Psoas muscle (tissue), 8 donors: ENCODE results near the gene ELAC1. TPM values are rescaled to one million over a fixed set of nuclear protein-coding genes. Genes with fewer than 3 reads are reported as not detected.
"Not testable (repeated sequence)": the region's sequence is repeated elsewhere in the genome, so short reads cannot be mapped to it uniquely, and the experiment has no call there.

Experiments
- ATAC-seq, 4 donors: fragments of 200-7000 bp; cut with Tn5 transposase; one replicate each; pipeline ENCODE4 v1.9.1; 2020; ENCODE audit warnings: moderate library complexity in 3 of 4, mild to moderate bottlenecking in 2 of 4
- DNase-seq, 2 donors: peaks; one replicate each; pipeline ENCODE4 v3.0.0-alpha.2; 2020
- H3K27ac ChIP-seq: fragments of 200-600 bp; one replicate; pipeline ENCODE4 v1.8.0; 2022
- H3K27me3 ChIP-seq, 3 donors: fragments of 200-600 bp in 1 of 3; one replicate each; pipeline versions ENCODE4 v1.6.1 to v1.8.0; 2013 to 2022; ENCODE audit warnings: low read length in 2 of 3, mild to moderate bottlenecking in 2 of 3, moderate library complexity in 1 of 3; ENCODE audit not compliant: insufficient read depth in 3 of 3
- H3K36me3 ChIP-seq, 2 donors: fragments of 200-600 bp in 1 of 2; one replicate each; pipeline versions ENCODE4 v1.6.1 to v1.8.0; 2013 to 2022; ENCODE audit warnings: low read depth in 1 of 2, mild to moderate bottlenecking in 1 of 2, moderate library complexity in 1 of 2; ENCODE audit not compliant: insufficient read depth in 1 of 2
- H3K4me1 ChIP-seq: fragments of 200-600 bp; one replicate; pipeline ENCODE4 v1.8.0; 2022
- H3K4me3 ChIP-seq: fragments of 200-600 bp; one replicate; pipeline ENCODE4 v1.8.0; 2022; ENCODE audit warnings: mild to moderate bottlenecking
- H3K9me3 ChIP-seq: fragments of 200-600 bp; one replicate; pipeline ENCODE4 v1.8.0; 2022
- WGBS, 3 donors: extraction: QIAGEN DNeasy Blood & Tissue Kit; methylation state at CpG; one replicate each; pipeline versions ENCODE4 v1.1.6 to v1.1.7; 2013; 5-methylcytosine and 5-hydroxymethylcytosine counted together
- intact Hi-C, 2 donors: fragments of 100-400 bp; cut with DNase I; formaldehyde crosslinking; loops; one replicate each; pipeline versions ENCODE4 v1.11.0 to v1.14.2; 2022
- polyA plus RNA-seq, 3 donors: library from polyadenylated mRNA; stranded (reverse); fragments of 200-250 nt; gene quantifications; one replicate each; pipeline ENCODE4 v1.2.3, GENCODE V29; 2013
- total RNA-seq, 4 donors: library from RNA; stranded (reverse); fragmentation: NEBNext Ultra II Directional in 2 of 4; extraction: Animal tissue kit (Norgen Biotek cat#: 25700) in 2 of 4; gene quantifications; one replicate each; pipeline versions ENCODE4 v1.2.1 to v1.2.4, GENCODE V29; 2021 to 2023
- TF ChIP-seq, protein P1 (sequence below): fragments of 200-600 bp; IDR thresholded peaks from one replicate; pipeline ENCODE4 v1.8.0; 2022; ENCODE audit warnings: antibody characterized with exemption
- donor health status: healthy with polysubstance abuse.
- donor health status: DM: no; HTN: no; CAD: no; lungs with moderate emphysema.
- donor health status: Bipolar disorder and iron deficiency.
- donor health status: healthy.
- donor health status: DM: yes; HTN: yes; CAD: no.
- donor health status: DM: no; HTN: no; CAD: no.
- donor health status: DM: no; HTN: no; CAD: no.
- donor health status: DM: yes; HTN: yes; CAD: no.

ELAC1 gene
- total and polyA plus RNA-seq, 7 donors, result 1.6 to 5.4 (median 3.7) TPM

DNA sequence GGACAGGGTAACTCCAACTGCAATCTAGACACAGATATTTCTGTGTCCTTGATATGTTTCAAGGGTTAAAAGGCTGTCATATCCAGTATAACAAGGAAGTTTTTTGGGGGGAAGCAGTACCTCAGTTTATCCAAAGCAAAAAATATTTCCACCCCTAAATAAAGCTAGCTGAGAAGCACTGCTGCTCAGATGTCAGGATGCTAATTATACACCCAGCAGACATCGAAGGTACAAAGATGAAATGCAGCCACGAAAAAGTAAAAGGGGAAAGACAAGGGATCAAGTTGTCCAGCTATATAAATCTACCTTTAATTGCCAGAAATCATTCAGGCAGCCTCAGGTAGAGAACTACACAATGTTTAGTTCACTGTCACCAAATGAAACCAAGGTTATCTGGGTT lies 26.2 kb downstream of the ELAC1 start:
- TF ChIP-seq, protein P1, sequence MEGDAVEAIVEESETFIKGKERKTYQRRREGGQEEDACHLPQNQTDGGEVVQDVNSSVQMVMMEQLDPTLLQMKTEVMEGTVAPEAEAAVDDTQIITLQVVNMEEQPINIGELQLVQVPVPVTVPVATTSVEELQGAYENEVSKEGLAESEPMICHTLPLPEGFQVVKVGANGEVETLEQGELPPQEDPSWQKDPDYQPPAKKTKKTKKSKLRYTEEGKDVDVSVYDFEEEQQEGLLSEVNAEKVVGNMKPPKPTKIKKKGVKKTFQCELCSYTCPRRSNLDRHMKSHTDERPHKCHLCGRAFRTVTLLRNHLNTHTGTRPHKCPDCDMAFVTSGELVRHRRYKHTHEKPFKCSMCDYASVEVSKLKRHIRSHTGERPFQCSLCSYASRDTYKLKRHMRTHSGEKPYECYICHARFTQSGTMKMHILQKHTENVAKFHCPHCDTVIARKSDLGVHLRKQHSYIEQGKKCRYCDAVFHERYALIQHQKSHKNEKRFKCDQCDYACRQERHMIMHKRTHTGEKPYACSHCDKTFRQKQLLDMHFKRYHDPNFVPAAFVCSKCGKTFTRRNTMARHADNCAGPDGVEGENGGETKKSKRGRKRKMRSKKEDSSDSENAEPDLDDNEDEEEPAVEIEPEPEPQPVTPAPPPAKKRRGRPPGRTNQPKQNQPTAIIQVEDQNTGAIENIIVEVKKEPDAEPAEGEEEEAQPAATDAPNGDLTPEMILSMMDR, result no peak
- Histone ChIP-seq H3K36me3 (no peaks in the 10 kb centered on the region), H3K4me3 (no peak overlapping the region), H3K9me3 (no peaks in the 10 kb centered on the region), H3K4me1 (peaks cover 32% of the 10 kb centered on the region), H3K27me3 (no peaks in the 10 kb centered on the region), H3K27ac (peak overlapping the region; percentile 51)
- WGBS, 3 donors, result 13 to 20% (median 16%) methylated on average over 2 of the region's 2 CpGs
- DNase-seq (no peak), ATAC-seq (peak in 2 of 4 donors; percentile 32 to 58)
- intact Hi-C loops, result loop anchor here in 1 of 2 donors (5.0 kb wide), 1 partner anchor 33 kb away; no protein-coding TSS in a partner anchor

DNA sequence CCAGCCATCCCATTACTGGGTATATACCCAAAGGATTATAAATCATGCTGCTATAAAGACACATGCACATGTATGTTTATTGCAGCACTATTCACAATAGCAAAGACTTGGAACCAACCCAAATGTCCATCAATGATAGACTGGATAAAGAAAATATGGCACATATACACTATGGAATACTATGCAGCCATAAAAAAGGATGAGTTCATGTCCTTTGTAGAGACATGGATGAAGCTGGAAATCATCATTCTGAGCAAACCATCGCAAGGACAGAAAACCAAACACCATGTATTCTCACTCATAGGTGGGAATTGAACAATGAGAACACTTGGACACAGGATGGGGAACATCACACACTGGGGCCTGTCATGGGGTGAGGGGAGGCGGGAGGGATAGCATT lies 35.3 kb downstream of the ELAC1 start:
- ATAC-seq, H3K9me3 ChIP-seq, H3K27me3 ChIP-seq, H3K4me3 ChIP-seq, H3K36me3 ChIP-seq, intact Hi-C loops, H3K27ac ChIP-seq, DNase-seq, H3K4me1 ChIP-seq: not testable (repeated sequence)
- WGBS, 3 donors, result 95 to 99% (median 95%) methylated on average over 2 of the region's 2 CpGs

DNA sequence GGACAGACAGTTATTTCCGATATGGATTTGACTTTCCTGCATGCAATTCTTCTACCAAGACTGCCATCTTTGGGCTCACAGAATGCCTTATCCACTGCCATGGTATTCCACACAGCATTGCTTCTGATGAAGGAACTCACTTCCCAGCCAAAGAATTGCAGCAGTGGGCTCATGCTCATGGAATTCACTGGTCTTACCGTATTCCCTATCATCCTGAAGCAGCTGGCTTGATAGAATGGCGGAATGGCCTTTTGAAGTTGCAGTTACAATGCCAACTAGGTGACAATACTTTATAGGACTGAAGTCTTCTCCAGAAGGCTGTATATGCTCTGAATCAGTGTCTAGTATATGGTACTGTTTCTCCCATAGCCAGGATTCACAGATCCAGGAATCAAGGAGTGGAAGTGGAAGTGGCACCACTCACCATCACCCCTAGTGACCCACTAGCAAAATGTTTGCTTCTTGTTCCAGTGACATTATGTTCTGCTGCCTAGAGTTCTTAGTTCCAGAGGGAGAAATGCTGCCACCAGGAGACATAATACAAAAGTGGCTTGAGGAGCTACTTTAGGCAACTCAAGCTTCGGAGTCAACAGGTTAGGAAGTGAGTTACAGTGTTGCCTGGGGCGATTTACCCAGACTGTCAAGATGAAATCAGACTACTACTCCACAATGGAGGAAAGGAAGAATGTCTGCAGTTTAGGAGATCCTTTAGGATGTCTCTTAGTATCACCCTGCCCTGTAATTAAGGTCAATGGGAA lies 38.4 kb downstream of the ELAC1 start:
- Histone ChIP-seq H3K27ac (no peak overlapping the region), H3K9me3 (no peaks in the 10 kb centered on the region), H3K27me3 (no peaks in the 10 kb centered on the region), H3K36me3 (no peaks in the 10 kb centered on the region), H3K4me1 (no peaks in the 10 kb centered on the region), H3K4me3 (no peak overlapping the region)
- TF ChIP-seq, protein P1, result no peak
- DNase-seq, result no peak
- peak in 3 of 4 donors; percentile 58 to 80 (median 70) for ATAC-seq
- intact Hi-C loops, result no loop called here
- 86 to 95% (median 92%) methylated on average over 5 of the region's 5 CpGs for WGBS, 3 donors

DNA sequence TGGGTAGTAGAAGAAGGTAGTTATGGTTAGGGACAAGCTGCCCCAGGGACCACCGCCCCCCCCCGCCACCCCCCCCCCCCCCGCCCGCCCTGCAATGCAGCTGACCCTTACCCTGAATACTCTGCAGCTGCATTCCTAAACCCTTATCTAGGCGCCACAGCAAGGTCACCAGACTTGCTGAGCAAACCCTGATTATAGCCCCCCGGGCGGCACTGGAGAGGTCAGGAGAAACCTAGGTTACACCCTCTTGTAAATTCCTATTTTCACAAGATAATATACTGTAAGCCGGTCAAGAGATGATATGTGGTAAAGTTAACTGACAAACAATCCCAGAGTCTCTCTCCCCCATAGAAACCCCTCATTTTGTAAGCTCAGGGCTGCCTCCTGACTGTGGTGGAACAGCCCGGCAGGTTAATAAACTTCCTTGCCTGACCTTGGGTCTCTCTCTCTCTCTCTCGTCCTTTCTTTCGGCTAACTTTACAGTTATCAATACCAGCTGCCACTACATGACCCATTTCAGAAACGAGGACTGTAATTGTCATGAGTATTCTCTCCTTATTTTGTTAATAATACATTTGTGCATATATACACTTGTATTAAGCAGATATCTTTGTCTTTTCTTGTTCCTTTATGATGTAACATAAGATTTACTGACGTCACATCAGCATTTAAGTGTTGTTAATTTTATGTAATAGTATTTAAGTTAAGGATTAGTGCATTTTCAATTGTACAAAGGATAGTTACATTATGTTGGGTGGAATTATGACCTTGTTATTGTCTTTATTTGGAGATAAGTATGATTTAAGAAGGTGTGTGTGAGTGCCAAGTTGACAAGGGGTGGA lies 39.3 kb downstream of the ELAC1 start:
- intact Hi-C loops, result no loop called here

More for the DNA sequence above, 39.3 kb downstream of the ELAC1 start:
- TF ChIP-seq, protein P1, result no peak
- DNase-seq (no peak), ATAC-seq (no peak)
- no peak overlapping the region for H3K27ac ChIP-seq
- no peaks in the 10 kb centered on the region for H3K27me3 ChIP-seq
- no peak overlapping the region for H3K4me3 ChIP-seq
- WGBS, 3 donors, result 83 to 86% (median 85%) methylated on average over 12 to 13 of the region's 13 CpGs
- H3K36me3 ChIP-seq, result no peaks in the 10 kb centered on the region
- no peaks in the 10 kb centered on the region for H3K9me3 ChIP-seq
- no peaks in the 10 kb centered on the region for H3K4me1 ChIP-seq
